HG02678 (cell line): Measurements from ENCODE around the gene PITPNM3.
"Not testable (repeated sequence)": the region's sequence is repeated elsewhere in the genome, so short reads cannot be mapped to it uniquely, and the experiment has no call there.

Source experiments
- ATAC-seq: cut with Tn5 transposase; IDR thresholded peaks from one replicate; pipeline ENCODE4 v1.9.1; 2021; ENCODE audit warnings: mild to moderate bottlenecking, moderate library complexity; ENCODE audit not compliant: unreplicated experiment

PITPNM3 gene

DNA sequence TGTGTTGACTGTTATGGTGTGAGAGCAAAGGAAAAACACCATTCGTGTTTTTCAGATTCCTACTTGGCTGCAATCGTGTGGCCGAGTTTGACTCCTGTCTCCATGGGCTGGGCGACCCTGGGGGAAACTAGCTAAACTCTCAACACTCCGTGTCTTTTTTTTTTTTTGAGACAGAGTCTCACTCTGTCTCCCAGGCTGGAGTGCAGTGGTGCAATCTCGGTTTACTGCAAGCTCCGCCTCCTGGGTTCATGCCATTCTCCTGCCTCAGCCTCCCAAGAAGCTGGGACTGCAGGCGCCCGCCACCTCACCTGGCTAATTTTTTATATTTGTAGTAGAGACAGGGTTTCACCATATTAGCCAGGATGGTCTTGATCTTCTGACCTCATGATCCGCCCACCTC lies 73.6 kb downstream of the PITPNM3 start:
- ATAC-seq, result not testable (repeated sequence)

- no peak for ATAC-seq
Measured at GRCh38 chr17:6482105-6482455, 74.3 kb downstream of the PITPNM3 start.

GRCh38 chr17:6480303-6480675 lies 76.1 kb downstream of the PITPNM3 start:
- no peak for ATAC-seq

DNA sequence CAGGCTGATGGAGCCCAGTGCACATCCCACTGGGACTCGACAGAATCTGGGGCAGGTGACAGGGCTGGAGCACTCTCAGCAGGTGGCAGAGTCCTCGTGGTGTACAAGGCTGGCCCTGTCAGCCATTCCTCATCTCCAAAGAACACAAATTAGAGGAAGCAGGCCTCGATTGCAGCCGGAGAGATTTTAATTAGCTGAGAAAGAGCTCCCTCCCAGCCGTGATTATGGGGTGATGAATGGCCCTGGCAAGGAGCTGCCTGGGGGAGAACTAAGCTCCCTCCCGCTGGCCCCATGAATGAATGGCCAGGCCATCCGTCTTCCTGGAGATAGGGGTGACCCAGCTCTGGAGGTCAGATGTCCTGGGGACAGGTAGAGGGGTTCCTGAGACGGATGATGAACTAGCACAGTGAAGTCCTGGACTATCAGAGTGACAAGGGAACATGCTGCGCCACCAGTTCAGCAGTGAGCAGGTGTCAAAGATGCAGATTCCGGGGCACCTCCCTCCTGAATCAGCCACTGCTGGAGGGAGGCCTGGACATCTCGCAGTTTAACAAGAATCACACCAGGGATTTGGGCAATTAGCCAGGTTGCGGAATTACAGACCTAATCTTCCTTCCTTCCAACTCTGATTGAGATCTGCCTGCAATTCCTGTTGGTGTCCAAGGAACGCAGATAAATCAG lies 76.6 kb downstream of the PITPNM3 start:
- no peak for ATAC-seq

DNA sequence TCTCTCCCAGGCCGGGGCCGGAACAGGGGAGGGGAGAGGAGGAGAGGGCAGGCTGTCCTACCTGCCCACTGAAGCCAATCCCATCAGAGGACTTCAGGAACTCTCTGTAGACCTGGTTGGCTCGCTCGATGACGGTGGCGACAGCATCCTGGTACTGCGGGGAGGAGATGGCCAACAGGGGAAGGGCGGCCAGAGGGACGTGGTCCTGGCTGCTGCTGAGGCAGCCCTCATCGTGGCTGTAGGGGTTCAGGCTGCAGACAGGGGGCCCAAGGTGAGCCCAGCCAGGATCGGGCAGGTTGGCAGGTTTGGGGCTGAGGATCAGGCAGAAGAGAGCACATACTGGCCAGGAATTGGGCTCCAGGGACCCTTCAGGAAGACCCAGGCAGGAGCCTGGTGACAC lies 77.9 kb downstream of the PITPNM3 start:
- no peak for ATAC-seq

DNA sequence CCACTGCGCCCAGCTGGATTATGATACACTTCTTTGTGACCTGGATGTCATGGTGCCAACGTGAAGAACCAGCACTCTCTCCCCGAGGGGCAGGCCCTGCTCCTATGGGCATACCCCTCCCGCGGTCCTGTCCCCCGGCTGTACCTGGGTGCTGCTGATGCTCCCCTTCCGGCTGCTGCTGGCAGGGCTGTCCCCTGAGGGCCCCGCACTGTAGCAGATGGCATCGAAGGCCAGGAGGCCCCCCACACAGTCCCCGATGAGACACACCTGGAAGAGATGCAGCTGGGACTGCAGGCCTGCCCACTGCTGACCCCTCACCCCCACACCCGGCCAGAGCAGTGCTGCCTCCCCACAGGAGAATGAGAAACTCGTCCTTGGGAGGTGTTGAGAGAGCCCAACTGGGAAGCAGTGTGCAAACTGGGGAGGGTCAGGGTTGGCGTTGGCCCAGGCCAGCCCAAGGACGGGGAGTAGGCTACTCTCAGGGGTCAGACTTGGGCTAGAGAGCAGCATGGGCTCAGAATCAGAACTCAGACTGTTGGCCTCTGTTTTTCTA lies 78.4 kb downstream of the PITPNM3 start:
- no peak for ATAC-seq

DNA sequence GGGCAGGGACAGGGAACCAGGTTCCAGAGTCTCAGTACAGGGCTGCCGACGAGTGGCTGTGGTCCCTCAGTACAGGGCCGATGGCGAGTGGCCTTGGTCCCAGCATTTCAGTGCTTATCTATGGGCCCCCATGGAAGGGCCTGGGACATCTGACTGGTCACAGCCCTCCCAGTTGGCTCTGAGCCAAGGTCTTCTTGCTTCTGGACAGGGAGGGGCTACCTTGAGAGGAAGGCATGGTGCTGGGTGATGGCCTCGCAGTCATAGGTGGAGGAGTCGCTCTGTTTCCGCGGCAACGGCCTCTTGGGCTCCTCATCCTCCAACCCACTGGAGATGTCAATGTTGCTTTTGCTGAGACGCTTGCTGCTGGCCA lies 79.6 kb downstream of the PITPNM3 start:
- no peak for ATAC-seq

DNA sequence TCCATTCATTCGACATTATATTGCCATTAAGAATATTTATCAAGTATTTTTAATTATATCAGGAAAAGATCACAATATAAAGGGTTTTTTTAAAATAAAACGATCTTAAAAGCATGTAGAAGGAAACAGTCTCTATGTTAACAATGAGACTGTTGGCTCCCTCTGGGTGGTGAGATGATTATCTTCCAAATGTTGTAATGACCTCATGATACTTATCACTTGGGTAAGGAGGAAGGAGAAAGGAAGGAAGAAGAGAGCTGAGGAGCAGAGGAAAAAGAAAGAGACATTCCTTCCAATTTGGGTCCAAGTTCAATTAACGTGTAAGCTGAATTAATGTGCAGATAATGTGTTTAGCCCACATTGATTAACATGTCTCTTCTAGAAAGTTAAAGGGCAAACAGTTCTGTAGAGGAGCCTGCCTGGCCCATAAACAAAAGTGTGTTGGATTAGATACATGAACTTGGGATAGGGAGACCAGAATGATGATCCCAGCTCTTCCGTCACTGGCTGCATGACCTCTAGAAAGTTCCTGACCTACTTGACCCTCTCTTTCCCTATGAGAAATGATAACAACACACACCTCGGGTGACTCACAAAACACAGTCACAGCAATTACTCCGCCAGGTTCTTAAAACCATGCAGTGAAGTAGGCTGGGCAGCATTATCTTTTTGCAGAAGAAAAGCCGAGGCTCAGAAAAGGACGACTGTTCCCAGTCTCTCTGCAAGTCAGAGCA lies 80.1 kb downstream of the PITPNM3 start:
- no peak for ATAC-seq

DNA sequence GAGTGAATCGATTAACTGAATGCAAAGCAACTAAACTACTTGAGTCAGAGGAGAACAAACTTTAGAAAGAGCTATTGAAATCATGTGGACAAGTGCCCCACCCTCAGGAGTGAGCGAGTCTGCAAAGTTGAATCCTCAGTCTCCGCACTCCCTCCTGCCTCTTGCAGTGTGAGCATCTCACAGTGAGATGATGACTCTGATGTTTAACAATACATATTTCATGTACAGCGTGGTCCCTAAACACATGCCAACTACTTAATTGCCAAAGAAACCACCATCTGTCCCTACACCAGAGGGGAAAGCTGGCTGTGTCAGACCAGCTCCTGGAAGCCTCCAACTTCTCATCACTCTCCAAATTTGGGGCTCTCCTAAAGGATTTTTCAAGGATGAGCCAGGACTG lies 80.9 kb downstream of the PITPNM3 start:
- ATAC-seq, result no peak

GRCh38 chr17:6474906-6475305 lies 81.4 kb downstream of the PITPNM3 start:
- no peak for ATAC-seq

DNA sequence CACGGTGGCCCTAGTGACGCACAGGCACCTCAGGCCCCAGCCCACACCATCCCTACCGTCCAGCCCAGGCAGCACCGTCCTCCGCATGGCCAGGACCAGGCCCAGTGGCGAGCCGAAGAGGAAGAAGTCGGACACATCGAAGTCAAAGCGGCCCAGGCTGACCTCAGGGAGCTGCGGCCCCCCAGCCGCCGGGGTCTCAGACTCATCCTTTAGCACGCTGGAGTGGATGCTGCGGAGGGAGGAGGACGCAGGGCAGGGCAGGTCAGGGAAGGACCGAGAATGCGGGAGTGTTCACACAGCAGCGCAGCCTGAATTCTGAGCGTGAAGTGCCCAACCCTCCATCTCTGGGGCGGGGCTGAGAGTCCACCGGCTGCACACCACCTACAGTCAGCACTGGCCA lies 82.0 kb downstream of the PITPNM3 start:
- ATAC-seq, result no peak

- ATAC-seq, result no peak
Measured at GRCh38 chr17:6473128-6473767, 83.1 kb downstream of the PITPNM3 start.

DNA sequence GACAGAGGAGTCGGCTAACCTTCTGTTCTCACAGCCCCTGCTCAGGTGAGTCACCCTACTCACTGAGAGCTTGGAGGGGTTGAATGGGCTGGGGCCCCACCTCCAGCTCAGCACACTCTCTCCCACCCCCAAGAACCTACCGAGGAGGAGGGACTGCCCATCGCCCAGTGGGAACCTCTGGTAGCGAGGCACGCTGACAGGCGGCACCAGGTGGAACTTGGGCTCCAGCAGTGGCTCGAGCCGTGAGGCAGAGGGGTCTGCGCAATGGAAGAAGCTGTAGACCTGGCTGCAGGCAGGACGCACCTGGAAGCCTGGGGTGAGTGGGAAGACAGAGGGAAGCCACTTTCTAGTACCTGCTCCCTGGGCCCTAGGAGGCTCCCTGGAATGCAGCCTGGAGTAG lies 83.8 kb downstream of the PITPNM3 start:
- ATAC-seq, result no peak

- ATAC-seq, result no peak
Measured at GRCh38 chr17:6471531-6472465, 84.6 kb downstream of the PITPNM3 start.

DNA sequence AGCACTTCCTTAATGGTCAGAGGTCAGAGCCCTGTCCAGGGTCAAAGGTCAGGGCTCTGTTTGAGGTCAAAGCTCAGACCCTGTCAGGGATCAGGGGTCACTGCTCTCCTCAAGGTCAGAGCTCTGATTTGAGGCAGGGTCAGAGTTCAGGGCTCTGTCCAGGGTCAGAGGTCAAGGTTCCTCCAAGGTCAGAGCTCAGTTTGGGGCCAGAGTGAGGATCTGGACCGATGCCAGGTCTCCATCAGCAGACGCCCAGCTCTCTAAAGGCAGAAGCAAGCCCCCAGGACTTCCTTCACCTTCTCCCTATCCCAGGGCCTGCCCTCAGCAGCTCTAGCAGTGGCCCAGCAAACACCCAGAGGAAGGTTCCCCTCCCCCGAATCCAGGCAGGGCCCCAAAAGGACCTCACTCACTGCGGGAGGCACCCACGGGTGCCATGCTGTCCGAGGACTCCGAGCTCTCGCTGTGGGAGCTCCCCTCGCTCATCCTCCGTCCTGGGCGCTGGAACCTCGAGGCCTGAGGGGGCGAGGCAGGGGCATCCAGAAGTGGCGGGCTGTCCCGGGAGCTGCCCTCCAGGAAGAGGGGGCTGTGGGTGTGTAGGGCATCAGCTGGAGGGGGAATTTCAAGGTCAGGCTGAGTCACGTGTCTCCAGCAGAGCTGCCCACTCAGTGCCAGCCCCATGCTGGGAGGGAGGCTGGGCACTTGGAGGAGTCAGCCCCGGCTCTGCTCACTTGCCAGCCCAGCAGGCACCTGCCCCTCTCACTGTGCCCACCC lies 85.4 kb downstream of the PITPNM3 start:
- ATAC-seq, result no peak

GRCh38 chr17:6470146-6470718 lies 86.1 kb downstream of the PITPNM3 start:
- no peak for ATAC-seq

- ATAC-seq, result no peak
Measured at GRCh38 chr17:6468051-6468790, 88.1 kb downstream of the PITPNM3 start.

DNA sequence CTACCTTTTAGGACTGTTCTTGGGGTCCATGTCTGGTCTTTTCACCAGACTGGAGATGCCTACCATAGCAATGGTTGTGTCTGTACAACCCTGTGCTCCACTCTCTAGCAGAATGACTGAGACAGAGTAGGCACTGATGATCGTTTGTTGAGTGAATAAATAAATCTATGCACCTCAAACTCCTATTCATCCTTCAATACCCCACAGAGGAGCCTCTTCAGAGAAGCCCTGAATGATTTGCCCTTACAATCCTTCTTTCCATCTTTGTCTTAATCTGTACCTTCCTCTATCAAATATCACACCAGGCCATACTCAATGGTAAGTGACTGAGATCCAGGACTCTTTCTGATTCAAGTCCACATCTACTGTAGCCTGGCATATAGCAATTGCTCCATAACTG lies 88.8 kb downstream of the PITPNM3 start:
- ATAC-seq, result no peak
